SH-SY5Y (cell line): Measurements from ENCODE around the gene HTR1D.

Source experiments
- GATA2 ChIP-seq: IDR thresholded peaks from 2 replicates; pipeline ENCODE4 v1.6.1; 2011; ENCODE audit warnings: mild to moderate bottlenecking, low read depth, low read length
- GATA3 ChIP-seq: IDR thresholded peaks from 2 replicates; pipeline ENCODE4 v1.6.1; 2011; ENCODE audit warnings: low read depth, mild to moderate bottlenecking, low read length, moderate library complexity

- TF ChIP-seq GATA2 (no peak), GATA3 (no peak)
These were observed 67.2 kb downstream of the HTR1D start for GRCh38 chr1:23150125-23150524.
